ENCODE data around the gene VWA7. TPM values are rescaled to one million over a fixed set of nuclear protein-coding genes. Genes with fewer than 3 reads are reported as not detected.

VWA7 gene
- polyA plus RNA-seq, 1 experiment: 0.10 TPM

- no peak for DNase-seq (ENCODE audit: low read depth, low spot score)
- Histone ChIP-seq H3K9me3 (ENCODE audit: control insufficient read depth, insufficient read depth, low read length) (no peaks in the 10 kb centered on the region), H3K4me3 (ENCODE audit: low read depth, low read length) (no peak overlapping the region), H3K27ac (ENCODE audit: low read depth, low read length) (peak overlapping the region; percentile 2), H3K27me3 (ENCODE audit: control insufficient read depth, insufficient read depth, low read length) (no peaks in the 10 kb centered on the region)
- ChIA-PET POLR2A (interaction anchor here (0.7 kb wide), 1 partner anchor 77 kb away, joined by 5 read pairs; no protein-coding TSS in a partner anchor), CTCF (interaction anchor here (2.5 kb wide), 1 partner anchor 14 kb away, joined by 24 read pairs; the partner anchor contains the start of gene VWA7)
- TF ChIP-seq, protein P1, sequence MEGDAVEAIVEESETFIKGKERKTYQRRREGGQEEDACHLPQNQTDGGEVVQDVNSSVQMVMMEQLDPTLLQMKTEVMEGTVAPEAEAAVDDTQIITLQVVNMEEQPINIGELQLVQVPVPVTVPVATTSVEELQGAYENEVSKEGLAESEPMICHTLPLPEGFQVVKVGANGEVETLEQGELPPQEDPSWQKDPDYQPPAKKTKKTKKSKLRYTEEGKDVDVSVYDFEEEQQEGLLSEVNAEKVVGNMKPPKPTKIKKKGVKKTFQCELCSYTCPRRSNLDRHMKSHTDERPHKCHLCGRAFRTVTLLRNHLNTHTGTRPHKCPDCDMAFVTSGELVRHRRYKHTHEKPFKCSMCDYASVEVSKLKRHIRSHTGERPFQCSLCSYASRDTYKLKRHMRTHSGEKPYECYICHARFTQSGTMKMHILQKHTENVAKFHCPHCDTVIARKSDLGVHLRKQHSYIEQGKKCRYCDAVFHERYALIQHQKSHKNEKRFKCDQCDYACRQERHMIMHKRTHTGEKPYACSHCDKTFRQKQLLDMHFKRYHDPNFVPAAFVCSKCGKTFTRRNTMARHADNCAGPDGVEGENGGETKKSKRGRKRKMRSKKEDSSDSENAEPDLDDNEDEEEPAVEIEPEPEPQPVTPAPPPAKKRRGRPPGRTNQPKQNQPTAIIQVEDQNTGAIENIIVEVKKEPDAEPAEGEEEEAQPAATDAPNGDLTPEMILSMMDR (IDR thresholded peaks at IDR 0.05; ENCODE audit: low read depth, low read length): no peak
These were observed 15.6 kb upstream of the VWA7 start for GRCh38 chr6:31792761-31793171.

DNA sequence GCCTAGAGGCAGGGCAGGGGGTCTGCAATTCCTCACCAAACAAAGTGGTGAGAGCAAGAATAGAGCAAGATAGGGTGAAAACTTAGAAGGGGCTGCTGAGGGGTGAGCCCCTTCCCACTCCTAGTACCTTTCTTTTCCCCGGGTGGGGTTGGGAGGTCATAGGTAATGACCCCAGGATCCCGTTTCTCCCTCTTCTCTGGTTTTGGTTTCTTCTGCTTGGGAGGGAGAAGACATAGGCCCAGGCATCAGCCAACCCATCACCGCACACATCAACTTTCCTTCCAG, 14.9 kb upstream of the VWA7 start:
- CTCF ChIA-PET: interaction anchor here (0.9 to 2.5 kb wide), 17 partner anchors 9 to 79 kb away, joined by 3 to 24 read pairs (median 5); partner anchors contain the start of genes CLIC1 and VWA7
- Histone ChIP-seq H3K27ac (ENCODE audit: low read depth, low read length) (no peak overlapping the region), H3K9me3 (ENCODE audit: control insufficient read depth, insufficient read depth, low read length) (no peaks in the 10 kb centered on the region), H3K4me3 (ENCODE audit: low read depth, low read length) (no peak overlapping the region), H3K27me3 (ENCODE audit: control insufficient read depth, insufficient read depth, low read length) (no peaks in the 10 kb centered on the region)
- DNase-seq (ENCODE audit: low read depth, low spot score): no peak
- POLR2A ChIA-PET: interaction anchor here (1.2 kb wide), 1 partner anchor 35 kb away, joined by 9 read pairs; the partner anchor contains the start of gene HSPA1B
- TF ChIP-seq, protein P1 (IDR thresholded peaks at IDR 0.05; ENCODE audit: low read depth, low read length): no peak

GRCh38 chr6:31791324-31792089, 14.4 kb upstream of the VWA7 start:
- Histone ChIP-seq H3K27ac (ENCODE audit: low read depth, low read length) (no peak overlapping the region), H3K4me3 (ENCODE audit: low read depth, low read length) (no peak overlapping the region), H3K9me3 (ENCODE audit: control insufficient read depth, insufficient read depth, low read length) (no peaks in the 10 kb centered on the region), H3K27me3 (ENCODE audit: control insufficient read depth, insufficient read depth, low read length) (no peaks in the 10 kb centered on the region)
- ChIA-PET CTCF (interaction anchor here (0.5 to 2.5 kb wide), 26 partner anchors 9 to 363 kb away, joined by 3 to 24 read pairs (median 4); partner anchors contain the start of genes CLIC1, DDAH2, HSPA1L and LSM2), POLR2A (interaction anchor here (1.2 kb wide), 1 partner anchor 36 kb away, joined by 9 read pairs; the partner anchor contains the start of gene HSPA1B)
- DNase-seq (ENCODE audit: low read depth, low spot score): no peak
- TF ChIP-seq, protein P1 (IDR thresholded peaks at IDR 0.05; ENCODE audit: low read depth, low read length): peak; percentile 73

- CTCF ChIA-PET: interaction anchor here (1.8 to 2.3 kb wide), 2 partner anchors 11 to 16 kb away, joined by 5 to 6 read pairs; no protein-coding TSS in a partner anchor
- no peak for DNase-seq (ENCODE audit: low read depth, low spot score)
- no peaks in the 10 kb centered on the region for H3K9me3 ChIP-seq (ENCODE audit: control insufficient read depth, insufficient read depth, low read length)
- H3K27me3 ChIP-seq (ENCODE audit: control insufficient read depth, insufficient read depth, low read length): no peaks in the 10 kb centered on the region
- TF ChIP-seq, protein P1 (IDR thresholded peaks at IDR 0.05; ENCODE audit: low read depth, low read length): no peak
- H3K27ac ChIP-seq (ENCODE audit: low read depth, low read length): no peak overlapping the region
- POLR2A ChIA-PET: no interaction called here
- H3K4me3 ChIP-seq (ENCODE audit: low read depth, low read length): no peak overlapping the region
These were observed 8.3 kb upstream of the VWA7 start for GRCh38 chr6:31785475-31785874.
